ENCODE results near the gene PXDN.

The PXDN gene

DNA sequence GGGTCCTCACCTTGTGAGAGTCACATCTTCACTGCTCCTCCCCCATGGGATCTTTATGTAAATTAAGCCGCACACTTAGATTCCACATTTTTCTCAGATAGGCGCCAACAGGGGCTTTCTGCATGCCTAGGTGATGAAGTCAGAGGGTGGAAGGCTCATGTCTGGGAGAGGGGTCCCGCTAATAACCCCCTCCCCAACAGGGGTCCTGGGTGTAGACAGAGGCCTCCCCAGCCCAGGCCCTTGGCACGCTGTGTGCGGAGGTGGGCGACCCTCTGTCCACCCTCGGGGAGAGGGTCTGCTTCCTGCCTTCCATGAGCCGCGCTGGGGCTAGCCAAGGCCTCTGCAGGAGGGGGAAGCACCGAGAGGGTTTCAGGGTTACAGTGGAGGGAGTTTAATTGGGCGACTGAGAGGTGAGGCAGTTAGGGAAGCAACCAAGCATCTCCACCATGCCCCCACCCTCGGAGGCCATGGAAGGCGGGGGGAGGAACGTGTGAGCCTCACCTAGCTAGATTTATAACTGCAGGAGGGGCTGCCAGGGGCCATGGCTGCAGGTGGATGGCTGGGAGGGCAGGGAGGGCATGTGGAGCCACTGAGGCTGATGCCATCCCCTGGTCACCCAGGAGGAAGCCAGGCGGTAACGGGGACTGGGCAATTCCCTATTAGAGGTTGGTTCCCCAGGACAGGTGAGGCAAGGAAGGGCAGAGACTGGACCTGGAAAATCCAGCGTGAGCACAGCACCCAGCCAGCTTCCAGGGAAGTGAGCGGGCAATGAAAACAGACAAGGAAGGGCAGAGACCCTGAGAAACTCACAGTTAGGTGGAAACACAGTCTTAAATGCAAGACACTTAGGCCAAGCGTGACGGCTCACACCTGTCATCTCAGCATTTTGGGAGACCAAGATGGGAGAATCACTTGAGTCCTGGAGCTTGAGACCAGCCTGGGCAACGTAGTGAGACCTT is 7.7 kb upstream of the PXDN start:
- DNase-seq = no peak

DNA sequence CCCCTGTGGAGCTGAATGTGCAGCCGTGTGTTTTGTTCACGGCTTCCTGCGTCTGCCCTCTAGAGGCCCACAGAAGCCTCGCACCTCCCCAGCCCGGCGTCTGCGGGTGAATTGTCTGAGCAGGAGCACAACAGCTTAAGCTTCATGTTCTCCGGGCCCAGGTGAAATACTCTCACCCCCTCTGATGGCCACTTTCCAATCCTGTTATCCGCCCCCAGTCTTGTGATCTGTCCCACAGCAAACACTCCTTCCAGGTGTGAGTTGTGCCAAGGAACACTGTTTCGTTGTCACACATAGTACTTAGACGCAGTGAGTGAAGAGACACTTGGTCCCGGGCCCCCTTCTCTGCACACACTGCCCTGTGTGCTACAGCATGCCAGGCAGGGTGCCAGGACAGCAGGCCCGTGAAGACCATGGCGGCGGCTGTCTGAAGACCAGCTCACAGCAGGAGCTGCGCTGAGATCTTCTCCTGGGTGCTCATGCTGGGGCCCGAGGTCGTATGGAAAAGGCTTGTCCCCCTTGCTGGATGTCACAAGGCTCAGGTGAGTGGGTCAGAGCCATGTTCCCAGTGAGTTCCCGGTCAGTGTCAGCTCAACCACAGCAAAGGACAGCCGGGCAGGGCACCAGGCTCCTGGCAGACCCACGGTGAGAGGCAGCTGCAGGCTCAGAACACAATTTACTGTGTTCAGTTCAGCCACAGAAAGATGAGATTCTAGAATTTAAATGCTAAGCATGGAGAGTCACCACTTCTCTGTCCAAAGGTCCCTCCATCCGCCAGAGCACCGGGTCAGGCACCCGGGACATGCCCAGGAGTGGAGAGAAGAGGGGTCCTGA is 6.8 kb upstream of the PXDN start:
- DNase-seq = peak; percentile 46 to 62

DNA sequence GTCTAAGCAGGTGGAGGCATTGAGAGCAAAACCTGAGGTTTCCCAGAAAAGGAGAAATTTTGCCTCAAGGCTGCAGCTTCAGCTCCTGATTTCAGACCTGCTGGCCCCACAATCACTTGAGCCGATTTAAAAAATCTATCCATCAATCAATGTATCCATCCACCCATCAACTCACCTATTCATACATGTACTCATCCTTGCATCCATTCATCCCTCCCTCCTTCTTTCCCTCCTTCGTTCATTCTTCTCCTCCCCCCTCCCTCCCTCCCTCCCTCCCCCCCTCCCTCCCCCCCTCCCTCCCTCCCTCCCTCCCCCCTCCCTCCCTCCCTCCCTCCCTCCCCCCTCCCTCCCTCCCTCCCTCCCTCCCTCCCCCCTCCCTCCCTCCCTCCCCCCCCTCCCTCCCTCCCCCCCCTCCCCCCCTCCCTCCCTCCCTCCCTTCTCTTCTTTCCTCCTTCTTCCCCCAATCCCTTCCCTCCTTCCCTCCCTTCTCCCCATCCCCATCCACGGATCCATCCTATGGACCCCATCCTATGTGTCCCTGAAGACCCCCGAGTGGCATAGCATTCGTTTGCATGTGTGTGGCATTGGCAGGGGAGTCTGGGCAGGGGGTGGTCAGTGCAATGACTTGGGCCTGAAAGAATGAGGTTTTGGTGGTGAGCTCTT is 6.1 kb upstream of the PXDN start:
- DNase-seq = no peak

DNA sequence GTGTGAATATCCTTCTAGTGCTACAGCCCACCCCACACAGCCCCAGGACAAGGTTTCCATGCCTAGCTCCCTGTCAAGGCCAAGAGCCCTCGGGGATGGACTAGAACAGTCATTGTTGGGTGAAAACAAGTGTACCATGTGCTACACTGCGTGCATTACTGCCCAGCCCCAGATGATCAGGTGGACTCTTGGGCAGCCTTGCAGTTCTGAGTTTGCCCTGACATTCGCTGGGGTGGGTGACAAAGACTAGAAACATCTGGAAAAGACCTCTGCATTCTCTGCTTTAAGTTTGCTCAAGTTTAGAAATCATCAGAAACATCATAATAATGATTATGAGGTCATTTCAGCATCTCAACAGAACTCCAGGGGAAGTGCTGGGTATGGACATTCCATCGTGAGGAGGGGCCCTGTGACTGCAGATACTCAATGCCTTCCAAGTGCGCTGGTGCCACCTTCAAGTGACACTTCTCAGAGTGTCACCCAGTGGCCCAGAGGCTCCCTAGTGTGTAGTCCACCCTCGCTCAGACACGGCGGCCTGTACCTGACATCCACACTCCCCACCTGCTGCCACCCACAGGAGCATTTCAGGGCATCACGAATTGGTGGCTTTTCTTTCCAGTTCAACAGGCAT is 5.3 kb upstream of the PXDN start:
- peak in 1 of 2 experiments; percentile 6 for DNase-seq

DNA sequence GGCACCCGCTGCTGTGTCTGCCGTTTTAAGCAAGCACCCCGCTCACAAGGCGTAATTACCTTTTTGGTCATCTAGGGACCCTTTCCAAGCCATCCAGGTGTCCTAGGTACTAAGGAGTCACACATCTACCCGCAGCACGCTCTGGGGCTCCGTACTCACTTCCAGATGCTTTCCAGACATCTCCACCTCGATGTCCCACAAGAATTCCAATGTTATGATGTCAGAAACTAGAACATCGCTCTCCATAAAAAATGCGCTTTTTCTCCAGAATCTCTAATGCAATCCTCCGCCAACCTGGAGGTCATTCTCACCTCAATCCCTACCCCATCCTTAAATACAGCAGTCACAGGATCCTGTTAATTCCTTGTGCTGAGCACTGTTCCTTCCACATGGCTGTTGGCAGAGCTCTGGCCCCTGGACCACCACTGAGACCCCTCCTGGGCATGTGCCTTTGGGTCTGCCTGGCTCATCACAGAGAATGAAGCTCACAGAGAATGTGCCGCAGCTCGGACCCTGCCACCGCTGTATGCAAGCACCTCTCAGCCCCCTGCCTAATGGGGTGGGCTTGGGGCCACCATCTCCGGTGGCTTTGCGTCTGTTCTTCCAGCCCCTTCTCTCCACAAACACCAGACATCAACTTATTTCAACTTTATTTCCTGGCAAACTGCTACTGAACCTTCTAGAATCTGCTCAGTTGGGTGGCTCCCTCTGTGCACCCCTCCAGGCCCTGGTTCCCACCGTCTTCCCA is 4.6 kb upstream of the PXDN start:
- DNase-seq = no peak

DNA sequence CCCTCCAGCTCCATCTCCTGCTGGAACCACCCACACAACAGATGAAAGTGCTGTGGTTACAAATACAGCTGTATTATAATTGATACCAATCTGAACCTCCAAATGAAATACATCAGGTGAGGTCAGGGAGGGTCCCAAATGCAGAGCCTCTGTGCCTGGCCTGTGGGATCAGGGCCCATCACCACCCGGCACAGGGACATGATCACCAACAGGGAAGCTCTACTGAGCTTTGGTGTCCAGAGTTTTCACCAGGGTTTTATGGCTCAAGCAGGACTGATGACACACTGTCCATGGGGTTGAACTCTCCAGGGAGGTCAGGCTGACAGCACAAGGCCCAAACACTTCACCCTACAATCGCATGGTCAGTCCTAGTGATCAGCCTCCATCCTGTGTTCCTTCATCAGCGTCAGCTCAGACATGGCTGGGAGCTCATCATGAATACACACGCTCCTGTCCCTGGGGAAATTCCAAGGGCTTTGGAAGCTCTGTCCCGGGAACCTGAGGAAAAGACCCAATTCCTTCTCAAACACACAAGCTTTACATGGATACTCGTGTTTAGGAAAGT is 3.9 kb upstream of the PXDN start:
- peak in 1 of 2 experiments; percentile 5 for DNase-seq

DNA sequence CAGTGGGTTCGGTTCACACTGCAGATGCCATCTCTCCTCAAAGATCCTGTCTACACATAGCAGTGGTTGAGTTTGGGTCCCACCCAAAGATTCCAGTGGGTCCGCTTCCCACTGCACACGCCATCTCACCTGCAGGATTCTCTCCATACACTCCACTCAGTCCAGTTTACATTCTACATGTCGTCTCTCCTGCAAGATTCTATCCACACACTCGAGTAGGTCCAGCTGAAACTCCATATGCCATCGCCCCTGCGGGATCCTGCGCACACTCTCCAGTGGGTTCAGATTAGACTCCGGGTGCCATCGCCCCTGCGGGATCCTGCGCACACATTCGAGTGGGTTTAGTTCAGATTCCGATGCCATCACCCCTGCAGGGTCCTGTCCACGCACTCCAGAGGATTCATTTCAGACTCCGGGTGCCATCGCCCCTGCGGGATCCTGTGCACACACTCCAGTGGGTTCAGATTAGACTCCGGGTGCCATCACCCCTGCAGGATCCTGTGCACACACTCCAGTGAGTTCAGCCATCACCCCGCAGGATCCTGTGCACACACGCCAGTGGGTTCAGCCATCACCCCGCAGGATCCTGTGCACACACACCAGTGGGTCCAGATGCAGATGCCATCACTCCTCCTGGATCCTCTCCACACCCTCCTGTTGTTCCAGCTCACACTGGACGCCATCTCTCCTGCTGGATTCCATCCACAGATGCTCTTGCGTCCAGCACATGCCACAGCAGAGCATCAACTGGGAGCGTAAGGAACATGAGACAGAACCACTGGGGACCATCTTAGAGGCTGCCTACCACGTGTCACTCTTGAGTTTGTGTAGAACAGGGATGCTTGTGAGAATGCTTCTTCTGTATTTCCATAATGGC is 3.0 kb upstream of the PXDN start:
- DNase-seq = peak; percentile 2 to 12

DNA sequence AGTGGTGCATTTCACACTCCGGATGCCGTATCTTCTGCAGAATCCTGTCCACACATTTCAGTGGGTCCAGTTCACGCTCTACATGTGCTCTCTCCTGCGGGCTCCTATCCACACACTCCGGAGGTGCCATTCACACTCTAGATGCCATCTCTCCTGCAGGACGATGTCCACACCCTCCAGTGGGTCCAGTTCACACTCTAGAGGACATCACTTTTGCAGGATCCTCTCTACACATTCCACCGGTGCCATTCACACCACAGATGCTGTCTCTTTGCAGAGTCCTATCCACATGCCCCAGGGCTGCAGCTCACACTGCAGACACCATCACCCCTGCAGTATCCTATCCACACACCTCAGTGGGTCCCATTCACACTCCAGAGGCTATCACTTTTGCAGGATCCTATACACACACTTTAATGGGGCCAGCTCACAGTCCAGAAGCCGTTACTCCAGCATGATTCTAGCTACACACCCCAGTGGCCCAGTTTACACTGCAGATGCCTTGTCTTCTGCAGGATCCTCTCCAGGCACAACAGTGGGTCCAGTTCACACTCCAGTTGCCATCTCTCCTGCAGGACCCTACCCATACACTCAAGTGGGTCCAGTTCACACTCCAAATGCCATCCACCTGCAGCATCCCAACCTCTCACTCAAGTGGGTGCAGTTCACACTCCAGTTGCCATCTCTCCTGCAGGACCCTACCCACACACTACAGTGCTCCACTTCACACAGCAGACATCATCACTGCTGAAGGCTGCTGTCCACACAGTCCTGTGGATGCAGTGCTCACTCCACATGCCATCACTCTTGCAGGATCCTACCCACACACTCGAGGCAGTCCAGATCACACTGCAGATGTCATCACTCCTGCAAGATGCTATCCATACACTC is 2.1 kb upstream of the PXDN start:
- peak in 1 of 2 experiments; percentile 1 for DNase-seq

DNA sequence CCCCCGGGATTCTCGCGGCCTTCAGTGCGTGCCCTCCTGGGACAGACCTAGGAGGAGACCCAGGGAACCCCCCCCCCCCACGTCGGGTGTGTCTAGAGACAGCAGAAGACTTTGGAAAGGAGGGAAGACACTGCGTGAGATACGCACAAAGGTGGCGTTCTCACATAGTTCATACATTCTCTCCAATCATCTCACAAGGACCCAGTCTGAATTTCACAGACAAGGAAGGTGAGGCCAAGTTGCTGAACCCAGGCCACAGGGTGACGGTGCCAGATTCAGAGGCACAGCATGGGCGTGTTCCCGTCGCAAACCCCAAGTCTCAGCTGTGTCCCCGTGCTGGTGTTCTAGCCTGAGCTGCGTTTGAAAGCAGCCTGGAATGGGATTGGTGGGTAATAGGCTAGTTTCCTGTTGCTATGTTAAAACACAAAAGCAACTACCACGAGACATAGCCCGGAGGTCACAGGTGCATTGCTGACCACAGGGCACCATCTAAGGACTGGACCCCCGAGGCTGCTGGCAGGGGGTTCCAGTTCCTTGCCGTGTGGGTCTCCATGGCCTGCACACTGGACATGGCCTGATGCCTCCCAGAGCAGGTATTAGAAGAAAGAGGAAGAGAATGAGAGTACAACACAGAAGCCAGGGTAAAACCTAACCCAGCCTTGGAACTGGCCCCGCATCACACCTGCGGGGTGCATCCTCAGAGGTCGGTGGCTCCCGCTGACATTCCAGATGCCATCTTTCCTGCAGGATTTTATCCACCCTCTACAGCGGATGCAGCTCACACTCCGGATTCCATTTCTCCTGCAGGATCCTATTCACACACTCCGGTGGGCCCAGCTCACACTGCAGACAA is 1.1 kb upstream of the PXDN start:
- peak; percentile 14 for DNase-seq

DNA sequence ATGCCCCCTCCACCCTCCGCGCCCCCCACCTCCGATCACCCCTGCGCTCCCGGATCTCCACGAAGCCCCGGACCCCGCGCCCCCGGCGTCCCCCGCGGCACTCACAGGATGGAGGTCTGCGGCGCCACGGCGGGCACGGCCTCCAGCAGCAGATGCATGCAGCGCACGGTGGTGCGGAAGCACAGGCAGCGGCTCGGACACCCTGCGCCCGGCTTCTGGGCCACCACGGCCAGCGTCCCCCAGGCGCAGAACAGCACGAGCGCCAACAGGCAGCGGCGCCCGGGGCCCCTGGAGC is 217 bp downstream of the PXDN start:
- peak in 1 of 2 experiments; percentile 31 for DNase-seq

DNA sequence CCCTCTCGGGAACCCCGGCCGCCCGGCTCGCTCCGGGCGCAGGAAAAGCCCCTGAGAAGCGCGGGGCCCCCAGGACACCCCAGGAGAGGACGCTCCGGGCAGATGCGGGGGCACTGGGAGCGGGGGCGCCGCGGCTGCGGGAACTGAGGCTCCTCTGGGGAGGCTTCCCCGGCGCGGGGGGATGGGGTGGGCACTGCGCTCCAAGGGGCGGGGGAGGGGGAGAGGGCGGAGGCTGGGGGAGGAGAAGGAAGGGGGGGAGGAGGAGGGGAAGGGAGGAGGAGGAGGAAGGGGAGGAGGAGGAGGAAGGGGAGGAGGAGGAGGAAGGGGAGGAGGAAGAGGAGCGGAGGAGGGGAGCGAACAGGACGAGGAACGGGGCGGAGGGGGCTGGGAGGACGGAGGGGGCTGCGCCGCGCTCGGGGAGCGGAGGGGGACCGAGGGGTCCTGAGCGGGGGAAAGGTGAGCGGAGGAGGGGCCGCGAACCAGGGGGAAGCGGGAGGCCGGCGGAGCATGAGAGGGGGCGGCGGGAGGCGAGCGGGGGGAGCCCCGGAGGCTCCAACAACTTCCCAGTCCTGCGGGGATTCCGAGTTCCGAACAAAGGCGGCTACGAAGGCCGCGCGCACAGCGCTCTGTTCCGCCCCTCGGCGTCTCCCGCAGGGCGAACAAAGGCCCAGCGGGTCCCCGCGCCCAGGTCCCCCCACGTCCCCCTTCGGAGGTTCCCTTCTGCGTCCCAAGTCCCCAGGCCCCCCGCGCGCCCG is 742 bp downstream of the PXDN start:
- DNase-seq = no peak

DNA sequence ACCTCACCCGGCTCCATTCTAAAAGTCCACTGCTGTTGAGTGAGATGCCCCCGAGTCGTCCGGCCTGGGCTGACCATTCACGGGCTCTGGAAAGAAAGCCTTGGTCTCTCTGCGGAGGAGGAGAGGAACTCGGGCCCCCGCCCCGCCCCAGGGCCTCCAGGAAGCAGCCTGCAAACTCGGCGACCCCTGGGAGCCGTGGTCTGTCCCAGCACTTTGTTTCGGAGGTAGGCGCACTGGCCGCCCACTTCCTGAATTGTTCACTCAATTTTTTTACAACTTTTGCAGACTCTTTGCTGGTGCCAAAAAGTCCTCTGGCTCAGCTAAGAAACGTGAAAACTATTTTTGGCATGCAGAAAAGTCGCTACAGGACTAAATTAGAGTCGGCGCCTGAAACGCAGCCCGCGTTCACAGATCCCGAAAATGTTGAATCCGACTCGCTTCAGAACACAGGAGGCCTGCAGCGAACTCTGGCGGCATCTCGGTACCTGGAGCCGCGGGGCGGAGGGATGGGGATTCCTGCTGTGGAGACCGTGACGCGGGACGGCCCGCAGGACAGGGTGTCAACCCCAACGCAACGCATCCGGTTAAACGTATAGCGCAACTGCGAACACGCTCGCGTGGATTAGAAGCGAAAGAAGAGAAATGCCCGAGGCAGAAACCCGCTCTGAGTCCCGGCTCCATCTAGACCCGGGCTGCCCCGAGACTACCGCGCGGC is 1.5 kb downstream of the PXDN start:
- peak; percentile 44 to 45 for DNase-seq

DNA sequence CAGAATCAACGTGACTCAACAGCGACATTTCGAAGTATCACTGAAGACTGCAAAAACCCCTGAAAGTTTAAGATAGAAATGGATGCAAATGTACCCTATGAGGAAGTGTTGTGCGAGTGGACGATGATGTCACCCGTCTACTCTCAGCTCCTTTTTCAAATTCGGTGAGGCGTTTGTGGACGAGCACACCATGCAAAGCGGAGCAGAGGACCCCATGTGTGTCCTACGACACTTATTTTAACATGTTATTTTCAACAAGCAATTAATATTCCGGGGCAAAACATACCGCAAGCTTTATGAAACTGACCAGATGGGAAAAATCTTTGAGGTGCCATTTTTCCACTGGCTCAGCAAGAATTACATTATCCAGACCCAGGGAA is 2.0 kb downstream of the PXDN start:
- DNase-seq = no peak

DNA sequence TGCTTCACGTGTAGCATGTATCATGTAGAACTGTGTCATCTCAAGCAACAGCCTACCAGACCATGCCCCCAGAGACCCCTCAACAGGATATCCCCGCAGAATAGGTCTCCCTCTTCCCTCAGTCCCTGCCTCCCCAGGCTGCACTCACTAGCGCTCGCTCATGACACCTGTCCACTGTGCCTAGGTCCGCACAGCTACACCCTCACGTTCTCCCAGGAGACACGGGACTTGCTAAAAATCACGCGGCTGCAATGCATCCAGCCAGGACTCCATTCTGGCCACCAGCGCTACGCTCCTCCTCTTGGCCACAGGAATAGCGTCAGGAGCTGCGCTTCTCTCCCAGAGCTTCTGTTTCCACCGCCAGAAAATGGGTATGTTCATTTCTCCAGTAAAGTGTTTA is 2.5 kb downstream of the PXDN start:
- DNase-seq = no peak

DNA sequence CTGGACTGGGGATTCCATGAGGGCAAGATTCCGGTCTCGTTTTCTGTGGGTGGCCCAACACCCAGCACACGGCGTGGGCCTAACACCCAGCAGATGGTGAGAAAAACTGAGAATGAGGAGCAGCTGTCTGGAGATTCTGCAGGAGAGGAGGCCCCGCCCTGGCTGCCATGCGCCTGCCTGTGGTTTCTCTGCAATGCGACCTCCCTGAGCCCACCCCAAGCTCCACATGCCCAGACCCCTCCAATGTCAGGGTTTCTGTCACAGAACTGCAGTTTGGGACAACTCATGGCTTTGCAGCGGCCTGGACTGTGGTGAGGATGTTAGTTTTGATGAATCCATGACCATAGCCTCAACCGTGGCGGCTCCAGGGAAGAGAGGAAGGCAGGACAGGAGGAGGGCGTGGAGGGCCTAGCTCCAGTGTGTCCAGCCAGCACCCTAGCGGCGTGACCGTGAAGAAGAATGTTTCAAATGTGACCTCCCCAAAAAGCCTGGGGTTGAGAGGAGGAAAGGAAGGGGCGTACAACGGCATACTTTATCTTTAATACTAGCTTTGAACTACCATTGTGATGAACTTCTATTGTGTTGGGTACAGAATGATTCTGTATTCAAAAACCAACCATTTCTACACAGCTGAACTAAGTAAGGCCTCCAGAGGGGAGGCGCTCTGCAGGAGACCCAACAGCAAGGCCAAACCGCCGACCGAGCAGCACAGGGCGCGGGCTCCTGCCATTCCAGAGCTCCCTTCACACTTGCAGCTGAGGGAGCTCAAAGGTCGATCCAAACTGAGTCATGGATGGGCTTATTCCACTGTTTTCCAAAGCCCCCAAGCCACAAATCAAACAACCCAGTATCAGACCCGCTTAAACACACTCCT is 3.4 kb downstream of the PXDN start:
- DNase-seq = no peak

All from activated T-cell treated with anti-CD3 and anti-CD28 coated beads, Interleukin-2, amount 50 U/mL, for 48 hours (primary cell).